Karpas-422 (cell line): ENCODE results near the gene NEURL1. TPM values are rescaled to one million over a fixed set of nuclear protein-coding genes. Genes with fewer than 3 reads are reported as not detected.

ENCODE experiments used
- DNase-seq: peaks from one replicate; pipeline ENCODE4 v3.0.0-alpha.2; 2015
- H2AFZ ChIP-seq: fragments of 200-600 bp; sonication (generic); 2 replicates; pipeline ENCODE4 v1.6.1; 2014; ENCODE audit warnings: antibody characterized with exemption, low read length, mixed read lengths
- H3K27ac ChIP-seq: fragments of 200-600 bp; sonication (generic); 2 replicates; pipeline ENCODE4 v1.5.1; 2014; ENCODE audit warnings: mild to moderate bottlenecking, low read length, moderate library complexity
- H3K27me3 ChIP-seq: fragments of 200-600 bp; sonication (generic); 2 replicates; pipeline ENCODE4 v1.6.1; 2014; ENCODE audit warnings: low read length, mixed read lengths
- H3K36me3 ChIP-seq: fragments of 200-600 bp; sonication (generic); 2 replicates; pipeline ENCODE4 v1.6.1; 2014; ENCODE audit warnings: low read length, mixed read lengths; ENCODE audit not compliant: insufficient read depth
- H3K4me1 ChIP-seq: fragments of 200-600 bp; sonication (generic); 2 replicates; pipeline ENCODE4 v1.6.1; 2014; ENCODE audit warnings: mild to moderate bottlenecking, low read length, mixed read lengths
- H3K4me2 ChIP-seq: fragments of 200-600 bp; sonication (generic); 2 replicates; pipeline ENCODE4 v1.6.1; 2014; ENCODE audit warnings: low read length, low read depth, mild to moderate bottlenecking; ENCODE audit not compliant: poor library complexity, severe bottlenecking
- H3K4me3 ChIP-seq: fragments of 200-600 bp; sonication (generic); 2 replicates; pipeline ENCODE4 v1.5.1; 2014; ENCODE audit warnings: mild to moderate bottlenecking, antibody characterized with exemption, low read length, mixed read lengths
- H3K79me2 ChIP-seq: fragments of 200-600 bp; sonication (generic); 2 replicates; pipeline ENCODE4 v1.6.1; 2014; ENCODE audit warnings: mild to moderate bottlenecking, low read length, mixed read lengths
- H3K9ac ChIP-seq: fragments of 200-600 bp; sonication (generic); 2 replicates; pipeline ENCODE4 v1.6.0; 2014; ENCODE audit warnings: low read length
- H3K9me2 ChIP-seq: fragments of 200-600 bp; sonication (generic), shearing (Covaris generic); replicated peaks from 2 replicates; pipeline ENCODE4 v1.6.0; 2014; ENCODE audit warnings: mild to moderate bottlenecking, low read length, moderate library complexity; ENCODE audit not compliant: insufficient read depth
- H3K9me3 ChIP-seq: fragments of 300-700, 200-600 bp; sonication (generic); 2 replicates; pipeline ENCODE4 v1.6.1; 2014; ENCODE audit warnings: low read length, mixed read lengths
- H4K20me1 ChIP-seq: fragments of 200-600 bp; sonication (generic); 2 replicates; pipeline ENCODE4 v1.6.1; 2014; ENCODE audit warnings: mild to moderate bottlenecking, antibody characterized with exemption, low read length, low read depth; ENCODE audit not compliant: insufficient read depth
- total RNA-seq: library from RNA; depleted of rRNA; stranded (reverse); fragments of >200 nt; shearing (Covaris generic); gene quantifications from 2 replicates; pipeline ENCODE4 v1.2.3, GENCODE V29; 2014; ENCODE audit warnings: low replicate concordance

NEURL1 gene
- total RNA-seq, 1 experiment from 2014 or later, result not detected

GRCh38 chr10:103583871-103584215 is 90.3 kb downstream of the NEURL1 start:
- Histone ChIP-seq H3K79me2 (no peaks in the 10 kb centered on the region), H3K36me3 (no peaks in the 10 kb centered on the region), H3K9ac (no peak overlapping the region), H3K9me3 (no peaks in the 10 kb centered on the region), H4K20me1 (no peaks in the 10 kb centered on the region), H2AFZ (no peak overlapping the region), H3K4me2 (no peak overlapping the region), H3K27me3 (no peaks in the 10 kb centered on the region), H3K4me3 (no peak overlapping the region), H3K9me2 (no peaks in the 10 kb centered on the region), H3K4me1 (no peaks in the 10 kb centered on the region), H3K27ac (no peak overlapping the region)
- DNase-seq, result no peak

GRCh38 chr10:103584216-103585010 is 90.9 kb downstream of the NEURL1 start:
- no peaks in the 10 kb centered on the region for H3K9me3 ChIP-seq
- no peak overlapping the region for H3K9ac ChIP-seq
- no peaks in the 10 kb centered on the region for H3K27me3 ChIP-seq
- H3K4me2 ChIP-seq, result no peak overlapping the region
- no peaks in the 10 kb centered on the region for H3K4me1 ChIP-seq
- no peak overlapping the region for H2AFZ ChIP-seq
- DNase-seq, result no peak
- no peaks in the 10 kb centered on the region for H3K36me3 ChIP-seq
- no peaks in the 10 kb centered on the region for H4K20me1 ChIP-seq
- no peaks in the 10 kb centered on the region for H3K9me2 ChIP-seq
- H3K4me3 ChIP-seq, result no peak overlapping the region
- no peaks in the 10 kb centered on the region for H3K79me2 ChIP-seq
- no peak overlapping the region for H3K27ac ChIP-seq

- no peaks in the 10 kb centered on the region for H3K79me2 ChIP-seq
- no peaks in the 10 kb centered on the region for H3K9me2 ChIP-seq
- no peak overlapping the region for H3K4me2 ChIP-seq
- no peak overlapping the region for H3K27ac ChIP-seq
- DNase-seq, result no peak
- no peak overlapping the region for H3K4me3 ChIP-seq
- no peaks in the 10 kb centered on the region for H3K36me3 ChIP-seq
- H3K9me3 ChIP-seq, result no peaks in the 10 kb centered on the region
- no peaks in the 10 kb centered on the region for H4K20me1 ChIP-seq
- no peaks in the 10 kb centered on the region for H3K4me1 ChIP-seq
- no peak overlapping the region for H3K9ac ChIP-seq
- no peak overlapping the region for H2AFZ ChIP-seq
- no peaks in the 10 kb centered on the region for H3K27me3 ChIP-seq
These were observed 91.5 kb downstream of the NEURL1 start for GRCh38 chr10:103585011-103585405.

GRCh38 chr10:103587073-103587472 is 93.6 kb downstream of the NEURL1 start:
- DNase-seq, result no peak
- no peaks in the 10 kb centered on the region for H3K79me2 ChIP-seq
- H4K20me1 ChIP-seq, result no peaks in the 10 kb centered on the region
- H3K9ac ChIP-seq, result no peak overlapping the region
- no peaks in the 10 kb centered on the region for H3K4me1 ChIP-seq
- no peak overlapping the region for H2AFZ ChIP-seq
- no peaks in the 10 kb centered on the region for H3K9me3 ChIP-seq
- no peak overlapping the region for H3K4me3 ChIP-seq
- no peak overlapping the region for H3K27ac ChIP-seq
- no peak overlapping the region for H3K4me2 ChIP-seq
- no peaks in the 10 kb centered on the region for H3K9me2 ChIP-seq
- H3K36me3 ChIP-seq, result no peaks in the 10 kb centered on the region
- H3K27me3 ChIP-seq, result no peaks in the 10 kb centered on the region

- H3K4me1 ChIP-seq, result no peaks in the 10 kb centered on the region
- no peak overlapping the region for H2AFZ ChIP-seq
- no peak overlapping the region for H3K4me2 ChIP-seq
- no peaks in the 10 kb centered on the region for H3K79me2 ChIP-seq
- H3K9me2 ChIP-seq, result no peaks in the 10 kb centered on the region
- no peaks in the 10 kb centered on the region for H3K36me3 ChIP-seq
- H3K9me3 ChIP-seq, result no peaks in the 10 kb centered on the region
- H3K9ac ChIP-seq, result no peak overlapping the region
- no peak overlapping the region for H3K4me3 ChIP-seq
- 0 out of 2 replicates have a peak, but pooled peaks cover 4% of the 10 kb centered on the region for H4K20me1 ChIP-seq
- no peak overlapping the region for H3K27ac ChIP-seq
- H3K27me3 ChIP-seq, result no peaks in the 10 kb centered on the region
- no peak for DNase-seq
These were observed 95.6 kb downstream of the NEURL1 start for GRCh38 chr10:103589074-103589630.

GRCh38 chr10:103590060-103590459 is 96.6 kb downstream of the NEURL1 start:
- Histone ChIP-seq H3K4me1 (no peaks in the 10 kb centered on the region), H3K9me2 (no peaks in the 10 kb centered on the region), H3K36me3 (no peaks in the 10 kb centered on the region), H3K9ac (no peak overlapping the region), H3K27ac (no peak overlapping the region), H2AFZ (no peak overlapping the region), H3K9me3 (no peaks in the 10 kb centered on the region), H3K79me2 (no peaks in the 10 kb centered on the region), H3K4me2 (no peak overlapping the region), H3K27me3 (no peaks in the 10 kb centered on the region), H3K4me3 (no peak overlapping the region), H4K20me1 (0 out of 2 replicates have a peak, but pooled peaks cover 4% of the 10 kb centered on the region)
- DNase-seq, result no peak

GRCh38 chr10:103590744-103591291 is 97.3 kb downstream of the NEURL1 start:
- Histone ChIP-seq H3K4me3 (no peak overlapping the region), H3K27ac (no peak overlapping the region), H3K4me1 (no peaks in the 10 kb centered on the region), H3K36me3 (no peaks in the 10 kb centered on the region), H3K79me2 (no peaks in the 10 kb centered on the region), H3K9me3 (no peaks in the 10 kb centered on the region), H3K9me2 (no peaks in the 10 kb centered on the region), H4K20me1 (0 out of 2 replicates have a peak, but pooled peaks cover 4% of the 10 kb centered on the region), H2AFZ (no peak overlapping the region), H3K4me2 (no peak overlapping the region), H3K27me3 (no peaks in the 10 kb centered on the region), H3K9ac (no peak overlapping the region)
- no peak for DNase-seq

GRCh38 chr10:103592186-103593021 is 98.9 kb downstream of the NEURL1 start:
- Histone ChIP-seq H3K27me3 (no peaks in the 10 kb centered on the region), H3K9me3 (no peaks in the 10 kb centered on the region), H3K9ac (no peak overlapping the region), H3K79me2 (no peaks in the 10 kb centered on the region), H3K36me3 (no peaks in the 10 kb centered on the region), H3K4me3 (no peak overlapping the region), H3K4me1 (no peaks in the 10 kb centered on the region), H3K9me2 (no peaks in the 10 kb centered on the region), H4K20me1 (0 out of 2 replicates have a peak, but pooled peaks cover 4% of the 10 kb centered on the region), H2AFZ (no peak overlapping the region), H3K4me2 (no peak overlapping the region), H3K27ac (no peak overlapping the region)
- DNase-seq, result peak; percentile 85
